HG03558 (cell line): ENCODE measurements around the gene TIMP3.

ENCODE experiments used
- ATAC-seq: cut with Tn5 transposase; IDR thresholded peaks from one replicate; pipeline ENCODE4 v1.9.1; 2021; ENCODE audit warnings: moderate number of reproducible peaks; ENCODE audit not compliant: unreplicated experiment; ENCODE audit errors: extremely low read depth

The TIMP3 gene

DNA sequence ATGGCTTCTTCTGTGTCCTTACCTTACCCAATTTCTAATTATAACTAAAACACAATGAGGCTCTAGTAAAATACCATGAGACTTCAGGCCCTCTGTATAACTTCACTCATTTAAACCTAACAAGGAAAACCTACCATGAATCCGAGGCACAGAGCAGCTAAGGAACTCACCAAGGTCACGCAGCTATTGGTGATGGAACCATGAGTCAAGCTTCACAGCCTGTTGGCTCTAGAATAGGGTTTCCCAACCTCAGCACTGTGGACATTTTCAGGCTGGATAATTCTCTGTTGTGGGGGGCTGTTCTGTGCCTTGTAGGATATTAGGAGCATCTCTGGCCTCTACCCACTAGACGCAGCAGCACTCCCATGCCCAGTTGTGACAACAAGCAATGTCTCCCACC, 75.7 kb downstream of the TIMP3 start:
- no peak for ATAC-seq

DNA sequence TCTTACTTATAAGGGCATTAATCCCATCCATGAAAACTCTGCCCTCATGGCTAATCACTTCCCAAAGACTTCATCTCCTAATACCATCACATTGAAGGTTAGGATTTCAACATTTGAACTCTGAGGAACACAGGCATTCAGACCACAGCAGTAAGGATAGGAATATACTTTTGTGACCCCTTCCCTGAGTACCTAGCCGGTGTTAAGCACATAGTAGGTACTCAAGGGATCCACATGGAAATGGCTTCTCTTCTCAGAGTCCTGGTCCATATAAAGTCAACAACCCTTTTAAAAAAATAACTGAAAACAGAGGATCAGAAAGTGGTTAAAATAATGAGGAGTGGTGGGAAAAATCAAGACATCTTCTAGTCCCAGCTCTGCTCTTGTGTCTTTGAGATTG, 78.0 kb downstream of the TIMP3 start:
- no peak for ATAC-seq

DNA sequence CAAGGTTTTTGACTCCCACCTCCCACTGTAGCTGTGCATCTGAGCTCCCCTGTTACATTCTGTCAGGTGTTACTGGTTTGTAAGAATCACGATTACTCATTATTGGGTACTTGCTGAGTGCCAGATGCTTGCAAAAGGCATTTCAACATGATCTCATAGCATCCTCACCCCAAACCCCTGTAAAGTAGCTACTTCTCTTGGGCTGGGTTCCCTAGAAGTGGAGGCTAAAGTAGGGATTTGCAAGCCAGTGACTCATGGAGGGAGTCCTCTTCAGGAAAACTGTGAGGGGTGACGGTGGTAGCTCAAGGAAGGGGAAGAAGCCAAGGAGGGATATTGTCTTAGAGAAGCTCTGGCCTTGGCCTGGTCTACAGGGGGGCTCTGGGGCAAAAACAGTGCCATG, 78.6 kb downstream of the TIMP3 start:
- ATAC-seq, result no peak

DNA sequence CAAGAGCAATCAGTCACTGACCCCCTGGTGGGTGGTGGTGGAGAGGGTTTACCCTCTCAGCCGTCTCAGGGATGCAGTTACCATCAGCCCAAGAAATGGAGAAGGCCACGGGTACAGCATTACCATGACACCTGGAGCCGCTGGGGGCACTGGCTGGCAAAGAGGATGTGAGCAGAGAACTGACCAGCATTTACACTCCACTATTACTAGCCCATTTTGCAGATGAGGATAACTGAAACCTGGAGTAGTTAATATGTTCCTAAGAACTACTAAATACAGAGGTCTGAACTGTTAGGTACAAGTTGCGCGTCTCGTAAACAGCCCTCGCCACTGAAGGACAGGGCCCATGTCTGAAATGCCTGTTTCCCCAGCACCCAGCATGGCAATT, 79.0 kb downstream of the TIMP3 start:
- no peak for ATAC-seq

DNA sequence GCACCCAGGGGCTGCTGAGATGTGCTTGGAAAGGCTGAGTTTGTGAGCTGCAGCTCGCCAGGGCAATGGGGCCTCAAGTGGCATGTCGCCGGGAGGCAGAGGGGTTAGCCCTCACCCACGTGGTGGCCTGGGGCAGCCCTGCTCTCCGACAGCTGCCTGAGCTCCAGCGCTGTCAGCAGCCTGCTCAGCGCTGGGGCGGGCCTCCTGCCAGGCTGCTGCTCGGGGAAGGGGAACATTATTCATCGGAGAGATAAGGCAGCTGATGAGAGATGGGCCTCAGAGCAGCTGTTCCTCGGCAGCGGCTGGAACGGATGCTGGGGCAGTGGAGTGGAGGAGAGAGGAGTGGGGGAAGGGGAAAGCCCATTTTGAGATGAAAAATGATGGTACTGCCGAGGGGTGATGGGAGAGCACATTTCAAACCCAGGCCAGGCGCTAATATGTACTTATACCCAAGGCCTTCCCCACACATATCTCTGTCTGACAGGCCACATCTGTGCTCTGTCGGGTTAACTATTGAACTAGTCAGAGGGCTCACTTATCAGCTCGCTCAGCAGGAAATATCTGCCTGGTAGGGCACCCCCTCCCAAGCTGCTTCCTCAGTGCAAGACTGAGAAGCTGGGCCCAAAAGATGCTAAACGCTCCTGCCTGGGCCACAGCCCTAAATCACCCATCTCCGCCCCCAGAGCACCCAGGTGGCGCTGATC, 79.5 kb downstream of the TIMP3 start:
- no peak for ATAC-seq

DNA sequence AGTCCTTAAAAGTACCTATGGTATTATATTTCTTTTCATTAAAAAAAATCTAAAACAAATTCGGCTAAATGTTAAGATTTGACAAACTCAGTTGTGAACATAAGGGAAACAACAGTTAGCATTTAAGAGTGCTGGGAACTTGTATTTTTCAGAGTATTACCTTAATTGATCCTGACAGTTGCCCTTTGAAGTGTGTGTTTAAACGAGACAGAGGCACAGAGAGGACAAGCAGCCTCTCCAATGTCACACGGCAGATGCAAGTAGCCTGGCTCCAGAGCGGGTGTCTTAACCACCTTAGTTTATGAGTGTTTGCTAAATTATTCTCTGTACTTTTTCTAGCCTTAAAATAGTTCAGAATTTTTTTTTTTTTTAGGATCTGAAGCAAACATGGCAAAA, 80.9 kb downstream of the TIMP3 start:
- no peak for ATAC-seq

DNA sequence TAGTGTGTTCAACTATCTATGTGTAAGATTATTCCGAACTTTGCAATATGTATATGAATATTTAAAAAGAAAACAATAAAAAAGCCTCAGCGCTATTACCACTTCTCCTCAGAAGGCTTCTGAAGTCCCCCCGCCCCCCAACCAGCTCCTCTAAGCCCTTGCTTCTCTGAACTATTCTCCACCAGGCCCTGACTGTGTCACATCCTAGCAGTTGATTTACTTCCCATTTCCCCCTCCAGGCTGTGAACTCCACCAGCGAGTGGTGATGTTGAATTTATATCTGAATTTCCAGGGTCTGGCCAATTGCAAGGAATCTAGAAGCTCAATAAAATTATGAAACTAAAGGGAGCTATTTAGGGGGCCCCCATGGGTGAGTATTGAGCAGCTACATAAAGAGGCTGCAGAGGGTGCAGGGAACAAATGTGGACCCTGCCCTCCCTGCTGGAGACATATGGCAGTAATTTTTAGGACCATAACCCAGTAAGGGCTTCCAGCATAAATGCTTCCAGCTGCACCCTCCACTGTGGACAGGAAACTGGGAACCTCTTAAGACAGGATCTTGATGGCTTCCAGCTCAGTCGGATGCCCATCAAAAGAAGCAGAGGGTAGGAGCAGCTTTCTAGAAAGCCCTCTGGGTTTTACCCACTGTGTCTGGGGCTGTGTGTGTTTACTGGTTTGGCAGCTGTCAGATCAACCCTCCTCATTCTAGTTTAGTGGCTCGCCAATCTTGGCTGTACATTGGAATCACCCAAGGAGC, 81.4 kb downstream of the TIMP3 start:
- no peak for ATAC-seq

DNA sequence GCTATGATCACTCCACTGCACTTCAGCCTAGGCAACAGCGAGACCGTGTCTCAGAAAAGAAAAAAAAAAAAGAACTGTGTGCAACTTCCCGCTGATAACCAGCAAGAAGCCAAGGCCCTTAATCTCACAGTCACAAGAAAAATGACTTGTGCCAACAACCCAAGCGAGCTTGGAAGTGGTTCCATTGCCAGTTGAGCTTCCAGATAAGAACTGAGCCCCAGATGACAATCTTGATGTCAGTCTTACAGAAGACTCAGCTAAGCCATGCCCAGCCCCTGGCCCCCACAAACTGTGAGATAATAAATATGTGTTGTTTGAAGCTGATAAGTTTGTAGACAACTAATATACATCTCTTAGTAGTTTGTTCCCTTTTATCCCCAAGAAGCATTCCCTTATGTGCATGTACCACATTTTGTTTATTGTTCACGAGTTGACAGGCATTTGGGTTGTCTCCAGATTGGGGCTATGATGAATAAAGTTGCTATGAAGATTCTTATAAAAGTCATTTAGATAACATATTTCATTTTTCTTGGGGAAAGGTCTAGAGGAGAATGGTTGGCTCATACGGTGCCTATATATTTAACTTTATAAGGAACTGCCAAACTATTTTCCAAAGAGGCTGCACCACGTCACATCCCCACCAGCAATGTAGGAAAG, 85.9 kb downstream of the TIMP3 start:
- ATAC-seq, result no peak

DNA sequence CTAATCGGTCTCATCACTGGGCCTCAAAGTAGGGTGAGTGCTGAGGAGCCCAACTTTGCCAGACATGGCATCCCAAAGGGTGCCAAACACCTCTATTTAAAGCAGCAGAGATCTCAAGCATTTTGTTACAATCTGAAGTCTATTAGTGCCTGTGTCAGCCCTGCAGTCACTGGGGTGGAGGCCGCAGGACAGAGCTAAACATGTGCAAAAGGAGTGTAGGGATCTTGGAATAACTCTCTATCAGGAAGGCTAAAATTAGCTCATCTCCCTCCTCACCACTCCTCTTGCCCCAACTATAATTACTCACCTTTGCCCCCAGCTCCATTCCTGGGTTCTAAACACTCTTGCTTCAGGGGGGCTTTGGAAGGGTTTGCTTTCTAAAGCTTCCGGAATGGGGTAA, 87.5 kb downstream of the TIMP3 start:
- ATAC-seq, result no peak

DNA sequence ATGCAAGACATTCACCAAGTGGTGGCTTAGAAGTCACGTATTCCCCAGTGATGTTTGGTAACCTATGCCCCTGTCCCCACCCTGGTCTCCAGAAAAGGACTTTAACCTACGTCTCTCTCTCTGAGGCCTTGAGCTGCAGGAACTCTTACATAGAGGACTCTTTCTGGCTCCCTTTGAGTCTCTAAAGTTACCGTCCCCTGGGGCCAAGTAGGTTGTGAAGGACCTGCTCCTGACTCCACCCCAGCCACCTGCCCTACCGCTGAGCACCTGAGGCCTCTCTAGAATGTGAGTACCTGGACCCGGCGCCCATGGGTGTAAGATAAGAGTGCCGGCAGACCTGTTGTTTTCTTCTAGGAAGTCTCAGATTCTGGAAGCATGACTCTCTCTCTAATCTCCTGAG, 95.4 kb downstream of the TIMP3 start:
- ATAC-seq, result no peak

DNA sequence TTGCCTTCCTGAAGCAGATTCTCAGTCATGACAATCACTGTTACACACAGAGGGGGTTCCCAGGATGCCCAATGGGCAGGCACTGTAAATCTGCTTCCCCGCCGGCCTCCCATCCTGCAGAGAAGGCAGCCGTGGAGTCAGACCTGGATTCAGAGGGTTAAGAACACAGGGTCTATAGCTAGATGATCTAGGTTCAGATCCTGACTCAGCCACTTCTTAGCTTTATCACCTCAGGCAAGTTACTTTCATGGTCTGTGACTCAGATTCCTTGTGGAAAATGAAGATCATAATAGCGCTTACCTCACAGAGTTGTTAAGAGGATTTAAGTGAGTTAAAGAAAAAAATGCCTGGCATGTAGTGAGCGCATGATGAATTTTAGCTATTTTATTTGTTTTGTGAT, 95.9 kb downstream of the TIMP3 start:
- no peak for ATAC-seq

DNA sequence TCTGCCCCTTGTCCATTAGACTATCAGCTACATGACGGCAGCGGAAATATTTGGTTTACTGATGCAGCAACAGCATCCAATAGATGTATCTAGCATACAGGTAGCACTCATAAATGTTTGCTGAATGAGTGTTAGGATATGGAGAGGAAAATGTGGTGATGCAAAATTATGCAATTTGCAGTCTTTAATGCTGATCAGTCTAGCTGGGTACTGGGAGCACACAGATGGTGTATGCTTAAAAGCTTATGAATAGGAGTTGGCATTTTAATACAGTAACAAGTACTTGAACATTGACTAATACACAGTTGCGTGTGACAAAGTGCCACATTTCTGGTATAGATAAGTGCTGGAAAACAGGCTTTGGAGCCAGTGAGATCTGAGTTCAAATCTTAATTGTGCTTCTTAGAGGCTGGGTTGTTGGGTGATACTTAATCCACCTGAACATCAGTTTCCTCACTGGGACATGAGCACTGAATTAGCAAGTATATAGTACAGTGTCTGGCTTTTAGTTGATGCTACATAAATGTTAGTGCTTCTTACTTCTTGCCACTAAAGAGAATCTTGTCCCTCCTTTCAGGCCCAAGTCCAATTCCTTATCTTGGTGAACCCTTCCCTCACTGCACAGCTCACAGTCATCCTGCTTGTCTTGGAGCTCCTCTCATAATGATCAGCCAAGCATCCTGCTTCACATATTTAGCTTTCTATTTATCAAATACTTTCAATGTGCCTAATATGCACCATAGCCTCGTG, 99.6 kb downstream of the TIMP3 start:
- no peak for ATAC-seq

DNA sequence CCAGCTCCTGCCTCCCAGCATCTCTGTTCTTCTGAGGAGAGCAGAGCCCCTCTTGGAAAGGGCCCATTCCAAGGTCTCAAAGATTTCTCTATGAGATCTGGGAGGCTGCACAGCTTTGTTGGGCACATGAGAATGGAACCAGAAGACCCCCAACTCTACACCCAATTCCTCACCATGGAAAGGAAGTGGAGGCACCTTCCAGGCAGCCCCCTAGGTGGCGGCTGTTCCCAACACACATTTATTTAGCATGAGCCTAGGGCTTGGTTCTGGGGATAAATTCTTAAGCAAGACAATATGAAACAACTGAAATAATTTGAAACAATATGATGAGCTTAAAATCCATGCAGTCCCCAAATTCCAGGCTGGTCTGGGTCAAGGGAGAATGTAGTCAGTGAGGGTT, 100.4 kb downstream of the TIMP3 start:
- ATAC-seq, result no peak

DNA sequence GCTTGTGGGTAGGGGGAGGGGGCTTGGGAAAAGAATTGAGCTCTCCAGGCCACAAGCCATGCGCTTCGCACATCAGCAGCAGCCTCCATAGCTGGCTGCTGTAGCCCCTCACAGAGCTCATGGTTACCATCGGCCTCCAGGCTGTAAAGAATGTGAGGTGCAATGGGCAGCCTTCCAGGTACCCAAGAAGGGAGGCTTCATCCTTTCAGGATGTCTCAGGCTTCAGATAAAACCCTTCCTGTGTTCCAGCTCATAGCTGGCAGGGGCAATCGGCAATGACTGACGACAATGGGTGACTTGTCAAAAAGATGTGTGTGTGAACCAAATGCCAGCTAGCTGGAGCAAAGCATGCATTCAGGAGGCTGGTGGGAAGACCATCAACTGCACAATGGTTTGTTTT, 102.0 kb downstream of the TIMP3 start:
- no peak for ATAC-seq

DNA sequence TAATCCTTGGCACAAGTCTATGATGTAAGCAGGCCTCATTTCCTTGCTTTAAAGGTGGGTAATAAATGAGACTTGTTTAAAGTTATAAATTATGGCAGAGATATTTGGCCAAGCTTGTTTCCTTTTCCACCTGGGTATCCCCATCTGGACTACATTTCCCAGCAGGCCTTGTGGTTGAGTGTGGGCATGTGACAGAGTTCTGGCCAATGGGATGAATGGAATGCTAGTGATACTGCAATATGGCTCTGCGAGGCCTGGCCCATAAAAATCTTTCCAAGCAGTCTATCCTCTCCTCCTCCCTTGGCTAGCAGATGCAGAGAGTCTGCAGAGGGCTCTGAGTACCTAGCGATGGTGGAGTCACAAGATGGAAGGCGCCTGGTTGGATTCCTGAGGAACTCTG, 102.5 kb downstream of the TIMP3 start:
- ATAC-seq, result no peak

DNA sequence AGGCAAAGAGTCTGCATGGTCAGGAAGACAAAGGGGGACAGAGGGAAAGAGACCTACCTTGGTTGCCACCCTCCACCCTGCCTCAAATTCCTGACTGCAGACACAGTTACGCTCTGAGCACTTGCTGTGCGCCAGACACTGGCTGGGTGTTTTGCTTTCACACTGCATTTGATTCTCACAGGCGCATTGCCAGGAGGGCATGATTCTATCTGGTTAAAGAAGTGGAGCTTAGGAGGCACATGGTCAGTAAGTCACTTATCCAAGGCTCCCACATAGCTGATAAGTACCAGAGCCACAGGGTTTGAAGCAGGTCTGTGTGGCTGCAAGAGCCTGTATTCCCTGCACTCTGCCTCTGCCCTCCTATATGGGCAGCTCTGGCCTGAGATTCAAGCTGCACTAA, 103.9 kb downstream of the TIMP3 start:
- no peak for ATAC-seq

DNA sequence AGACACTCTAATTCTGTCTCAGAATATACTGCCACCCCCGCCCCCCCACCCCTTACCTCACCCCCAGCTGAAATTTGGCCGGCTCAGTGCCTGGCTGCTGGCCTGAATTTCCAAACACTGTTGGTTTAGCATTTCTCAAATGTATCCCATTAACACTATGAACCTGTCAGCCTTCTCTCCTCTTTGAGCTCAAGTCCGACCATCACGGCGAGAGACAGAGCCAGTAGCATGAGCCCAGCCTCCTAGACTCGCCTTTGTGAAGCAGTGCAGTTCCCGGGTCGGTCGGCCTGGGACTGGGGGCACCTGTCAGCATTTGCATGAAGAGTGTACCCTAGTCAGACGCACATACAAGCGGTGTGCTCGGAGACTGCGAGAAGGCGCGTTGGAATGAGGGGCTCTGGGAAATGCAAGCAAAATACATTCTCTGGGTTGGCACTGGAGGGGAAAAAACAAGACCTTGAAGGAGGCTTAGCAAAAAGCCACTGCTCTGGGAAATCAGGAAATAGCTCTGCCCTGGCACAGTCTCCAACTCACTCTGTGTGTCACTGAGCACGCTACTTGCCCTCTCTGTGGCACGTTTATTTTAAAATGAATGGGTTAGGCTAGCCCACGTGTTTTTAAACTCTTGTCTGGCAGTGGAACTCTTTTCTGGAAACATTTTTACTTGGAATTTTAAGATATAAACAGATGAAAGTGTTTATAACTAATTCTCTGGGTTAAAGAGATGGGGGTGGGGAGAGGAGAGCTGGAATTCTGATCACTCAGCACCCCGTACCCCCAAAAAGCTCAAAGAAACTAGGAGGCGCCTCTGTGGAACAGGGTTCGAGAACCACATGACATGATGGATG, 108.3 kb downstream of the TIMP3 start:
- no peak for ATAC-seq

DNA sequence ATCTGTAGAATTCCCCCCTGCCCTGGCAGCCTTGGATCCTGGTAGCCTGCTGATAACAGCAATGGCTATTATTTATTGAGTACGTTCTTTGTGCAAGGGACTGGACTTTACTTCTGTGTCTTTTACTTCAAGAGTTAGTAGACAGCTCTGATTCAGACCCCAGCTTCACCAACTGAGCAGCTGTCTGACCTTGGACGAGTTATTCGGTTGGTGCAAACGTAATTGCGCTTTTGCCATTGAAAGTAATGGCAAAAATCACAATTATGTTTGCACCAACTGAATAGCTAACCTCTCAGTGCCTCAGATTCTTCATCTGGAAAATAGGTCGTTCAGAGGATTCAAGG, 108.9 kb downstream of the TIMP3 start:
- ATAC-seq, result no peak

DNA sequence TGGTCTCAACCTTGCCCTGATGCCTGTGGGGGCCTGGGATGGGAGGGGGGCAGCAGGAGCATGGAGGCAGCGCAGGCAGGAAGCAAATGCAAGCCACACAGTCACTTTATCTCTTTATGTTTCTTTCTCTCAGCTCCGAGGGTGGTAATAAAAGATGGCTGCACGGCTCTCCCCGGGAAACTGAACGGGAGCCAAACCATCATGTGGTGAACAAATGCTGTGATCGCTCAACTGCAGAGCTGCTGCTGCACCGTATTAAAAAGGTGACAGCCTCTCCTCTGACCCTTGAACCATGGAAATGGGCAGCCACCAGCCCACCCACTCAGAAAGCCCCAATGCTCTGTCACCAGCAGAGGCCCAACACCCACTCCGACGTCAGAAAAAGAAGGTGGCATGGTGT, 110.0 kb downstream of the TIMP3 start:
- ATAC-seq, result no peak
